HepG2 (cell line): ENCODE results near the gene TBC1D4. TPM values are rescaled to one million over a fixed set of nuclear protein-coding genes. Genes with fewer than 3 reads are reported as not detected.
A peak's percentile ranks its signal among the peaks of the same experiment; 100 is the strongest.

Experiments used
- HNF1A ChIP-seq, 2 experiments: sonication (generic) in 1 of 2; formaldehyde crosslinking in 1 of 2; IDR thresholded peaks; 2 replicates each; pipeline versions ENCODE4 v1.4.0 to v1.6.1; 2016 to 2020; ENCODE audit warnings: borderline replicate concordance in 1 of 2, low read depth in 1 of 2, mild to moderate bottlenecking in 1 of 2, missing genetic modification reagents in 1 of 2
- HOXA3 ChIP-seq: sonication (generic); formaldehyde crosslinking; IDR thresholded peaks from 2 replicates; pipeline ENCODE4 v1.5.0; 2020; ENCODE audit warnings: missing genetic modification reagents
- HOXA9 ChIP-seq: sonication (generic); formaldehyde crosslinking; IDR thresholded peaks from 2 replicates; pipeline ENCODE4 v1.8.1; 2022; ENCODE audit warnings: missing genetic modification reagents, mild to moderate bottlenecking, moderate library complexity, borderline replicate concordance
- JUND ChIP-seq: sonication (generic); formaldehyde crosslinking; IDR thresholded peaks from 2 replicates; pipeline ENCODE4 v1.8.0; 2022; ENCODE audit warnings: mild to moderate bottlenecking, missing genetic modification reagents
- MYC ChIP-seq: sonication (generic); formaldehyde crosslinking; IDR thresholded peaks from 2 replicates; pipeline ENCODE4 v1.9.0; 2021; ENCODE audit warnings: missing genetic modification reagents, borderline replicate concordance
- RXRB ChIP-seq: IDR thresholded peaks from 2 replicates; pipeline ENCODE4 v1.6.1; 2016; ENCODE audit warnings: borderline replicate concordance, missing genetic modification reagents, missing compliant biosample characterization
- SAP130 ChIP-seq: IDR thresholded peaks from 2 replicates; pipeline ENCODE4 v1.6.1; 2016; ENCODE audit warnings: low read depth
- SOX6 ChIP-seq, 2 experiments: fragments of 450-650 bp in 1 of 2; sonication (generic) in 1 of 2; formaldehyde crosslinking in 1 of 2; IDR thresholded peaks; 2 replicates each; pipeline versions ENCODE4 v1.4.0 to v1.6.1; 2017 to 2020; ENCODE audit warnings: antibody characterized with exemption in 1 of 2, mild to moderate bottlenecking in 1 of 2, missing genetic modification reagents in 1 of 2
- ZFP41 ChIP-seq: sonication (generic); formaldehyde crosslinking; IDR thresholded peaks from 2 replicates; pipeline ENCODE4 v1.4.0; 2020; ENCODE audit warnings: mild to moderate bottlenecking, missing genetic modification reagents, borderline replicate concordance
- ZFP82 ChIP-seq: sonication (generic); formaldehyde crosslinking; IDR thresholded peaks from 2 replicates; pipeline ENCODE4 v1.5.1; 2020; ENCODE audit warnings: mild to moderate bottlenecking, missing genetic modification reagents, borderline replicate concordance
- ZMAT3 ChIP-seq: sonication (generic); formaldehyde crosslinking; conservative IDR thresholded peaks from 2 replicates; pipeline ENCODE4 v1.7.0; 2021; ENCODE audit warnings: missing genetic modification reagents
- ZNF256 ChIP-seq: sonication (generic); formaldehyde crosslinking; conservative IDR thresholded peaks from 2 replicates; pipeline ENCODE4 v1.4.0; 2020; ENCODE audit warnings: missing genetic modification reagents
- ZNF512 ChIP-seq: sonication (generic); formaldehyde crosslinking; IDR thresholded peaks from 2 replicates; pipeline ENCODE4 v1.4.0; 2020; ENCODE audit warnings: mild to moderate bottlenecking, missing genetic modification reagents
- ZNF629 ChIP-seq: sonication (generic); formaldehyde crosslinking; conservative IDR thresholded peaks from 2 replicates; pipeline ENCODE4 v1.5.0; 2020; ENCODE audit warnings: missing genetic modification reagents
- ZNF784 ChIP-seq: sonication (generic); formaldehyde crosslinking; IDR thresholded peaks from 2 replicates; pipeline ENCODE4 v1.5.1; 2020; ENCODE audit warnings: missing genetic modification reagents, mild to moderate bottlenecking, borderline replicate concordance
- polyA plus RNA-seq, 8 experiments: library from polyadenylated mRNA; depleted of rRNA in 3 of 8; stranded (reverse) in 7 of 8; unstranded in 1 of 8; fragments of >200 nt; fragmentation: Illumina TruSeq in 4 of 8; extraction: Trizol in 4 of 8; gene quantifications; 2 replicates each; pipeline versions ENCODE4 v1.2.1 to v1.2.3, GENCODE V29; 2011 to 2016; ENCODE audit warnings: low read depth in 4 of 8, missing spikeins in 1 of 8, mixed read lengths in 1 of 8; ENCODE audit not compliant: insufficient read depth in 1 of 8
- total RNA-seq, 5 experiments: library from RNA; depleted of rRNA; stranded (reverse); fragments of >200 nt; fragmentation: Illumina TruSeq; extraction: Trizol; gene quantifications; 2 replicates each; pipeline ENCODE4 v1.2.3, GENCODE V29; 2016; ENCODE audit warnings: low read depth in 1 of 5
- TF ChIP-seq, protein P1 (sequence below): sonication (generic); formaldehyde crosslinking; IDR thresholded peaks from 2 replicates; pipeline ENCODE4 v1.5.0; 2020; ENCODE audit warnings: mild to moderate bottlenecking, missing genetic modification reagents
- TF ChIP-seq, protein P2 (sequence below): sonication (generic); formaldehyde crosslinking; conservative IDR thresholded peaks from 2 replicates; pipeline ENCODE4 v1.4.0; 2020; ENCODE audit warnings: missing genetic modification reagents
- TF ChIP-seq, protein P3 (sequence below): IDR thresholded peaks from 2 replicates; pipeline ENCODE4 v1.6.1; 2016; ENCODE audit warnings: low read depth, borderline replicate concordance

Gene TBC1D4
- total and polyA plus RNA-seq, 2 of the 13 experiments (the other 11 are each of a cell fraction or from before 2014, with no cell fraction given): 35.9 to 64.4 TPM

DNA sequence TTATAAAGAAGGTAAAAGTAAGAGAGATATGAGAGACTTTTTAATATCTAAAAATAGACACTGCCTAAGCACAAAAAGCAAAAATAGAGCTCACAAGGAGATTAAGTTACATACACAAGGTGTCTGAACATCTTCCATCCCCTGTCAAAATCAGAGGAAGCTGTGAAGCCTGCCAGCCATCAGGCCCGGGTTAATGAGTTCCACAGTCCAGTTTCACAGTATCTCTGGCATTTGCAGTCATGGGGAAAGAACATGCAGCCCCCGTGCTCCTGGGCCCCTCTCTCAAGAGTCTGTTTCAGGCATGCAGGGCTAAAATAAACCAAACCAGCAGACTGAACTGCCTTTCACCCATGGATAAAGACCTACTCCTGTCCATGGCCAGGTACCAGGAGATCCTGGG lies 79.2 kb downstream of the TBC1D4 start (continued):
- 0 out of 2 replicates have a peak, but pooled peaks have one; percentile 12 for TF ChIP-seq HNF1A (IDR thresholded peaks at IDR 0.05; ENCODE audit: low read depth)
- TF ChIP-seq HNF1A (CRISPR knock-in tag; IDR thresholded peaks at IDR 0.05; ENCODE audit: borderline replicate concordance): no peak
- TF ChIP-seq MYC: no peak
- TF ChIP-seq ZNF784: no peak
- TF ChIP-seq, protein P1, sequence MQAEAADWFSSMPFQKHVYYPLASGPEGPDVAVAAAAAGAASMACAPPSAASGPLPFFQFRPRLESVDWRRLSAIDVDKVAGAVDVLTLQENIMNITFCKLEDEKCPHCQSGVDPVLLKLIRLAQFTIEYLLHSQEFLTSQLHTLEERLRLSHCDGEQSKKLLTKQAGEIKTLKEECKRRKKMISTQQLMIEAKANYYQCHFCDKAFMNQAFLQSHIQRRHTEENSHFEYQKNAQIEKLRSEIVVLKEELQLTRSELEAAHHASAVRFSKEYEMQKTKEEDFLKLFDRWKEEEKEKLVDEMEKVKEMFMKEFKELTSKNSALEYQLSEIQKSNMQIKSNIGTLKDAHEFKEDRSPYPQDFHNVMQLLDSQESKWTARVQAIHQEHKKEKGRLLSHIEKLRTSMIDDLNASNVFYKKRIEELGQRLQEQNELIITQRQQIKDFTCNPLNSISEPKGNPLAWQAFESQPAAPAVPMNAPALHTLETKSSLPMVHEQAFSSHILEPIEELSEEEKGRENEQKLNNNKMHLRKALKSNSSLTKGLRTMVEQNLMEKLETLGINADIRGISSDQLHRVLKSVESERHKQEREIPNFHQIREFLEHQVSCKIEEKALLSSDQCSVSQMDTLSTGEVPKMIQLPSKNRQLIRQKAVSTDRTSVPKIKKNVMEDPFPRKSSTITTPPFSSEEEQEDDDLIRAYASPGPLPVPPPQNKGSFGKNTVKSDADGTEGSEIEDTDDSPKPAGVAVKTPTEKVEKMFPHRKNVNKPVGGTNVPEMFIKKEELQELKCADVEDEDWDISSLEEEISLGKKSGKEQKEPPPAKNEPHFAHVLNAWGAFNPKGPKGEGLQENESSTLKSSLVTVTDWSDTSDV (CRISPR knock-in tag): no peak
- TF ChIP-seq HOXA3 (CRISPR knock-in tag): peak; percentile 30; the same call in 1 of the 2 replicates
- TF ChIP-seq ZFP82 (CRISPR knock-in tag): no peak
- TF ChIP-seq, protein P2, sequence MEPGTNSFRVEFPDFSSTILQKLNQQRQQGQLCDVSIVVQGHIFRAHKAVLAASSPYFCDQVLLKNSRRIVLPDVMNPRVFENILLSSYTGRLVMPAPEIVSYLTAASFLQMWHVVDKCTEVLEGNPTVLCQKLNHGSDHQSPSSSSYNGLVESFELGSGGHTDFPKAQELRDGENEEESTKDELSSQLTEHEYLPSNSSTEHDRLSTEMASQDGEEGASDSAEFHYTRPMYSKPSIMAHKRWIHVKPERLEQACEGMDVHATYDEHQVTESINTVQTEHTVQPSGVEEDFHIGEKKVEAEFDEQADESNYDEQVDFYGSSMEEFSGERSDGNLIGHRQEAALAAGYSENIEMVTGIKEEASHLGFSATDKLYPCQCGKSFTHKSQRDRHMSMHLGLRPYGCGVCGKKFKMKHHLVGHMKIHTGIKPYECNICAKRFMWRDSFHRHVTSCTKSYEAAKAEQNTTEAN (CRISPR knock-in tag): peak; percentile 51; the same call in 1 of the 2 replicates
- no peak for TF ChIP-seq ZNF512 (CRISPR knock-in tag)
- no peak for TF ChIP-seq JUND (CRISPR knock-in tag)
- TF ChIP-seq ZFP41 (CRISPR knock-in tag): no peak
- no peak for TF ChIP-seq ZMAT3 (CRISPR knock-in tag)
- TF ChIP-seq ZNF256 (CRISPR knock-in tag): no peak
- no peak for TF ChIP-seq HOXA9 (CRISPR knock-in tag)
- TF ChIP-seq ZNF629: no peak
- TF ChIP-seq, protein P3, sequence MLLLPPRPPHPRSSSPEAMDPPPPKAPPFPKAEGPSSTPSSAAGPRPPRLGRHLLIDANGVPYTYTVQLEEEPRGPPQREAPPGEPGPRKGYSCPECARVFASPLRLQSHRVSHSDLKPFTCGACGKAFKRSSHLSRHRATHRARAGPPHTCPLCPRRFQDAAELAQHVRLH (CRISPR knock-in tag): no peak
- no peak for TF ChIP-seq SOX6 (IDR thresholded peaks at IDR 0.05)
- peak; percentile 33; the same call in 1 of the 2 replicates for TF ChIP-seq SOX6 (CRISPR knock-in tag; IDR thresholded peaks at IDR 0.05)
- peak; percentile 62 for TF ChIP-seq SAP130 (CRISPR knock-in tag)
- peak; percentile 23; the same call in 1 of the 2 replicates for TF ChIP-seq RXRB (CRISPR knock-in tag)
